HK-2 (cell line): ENCODE results near the gene HYLS1.

Experiments used
- DNase-seq: peaks from one replicate; pipeline ENCODE4 v3.0.0-alpha.2; 2018; ENCODE audit not compliant: unreplicated experiment

HYLS1 gene

DNA sequence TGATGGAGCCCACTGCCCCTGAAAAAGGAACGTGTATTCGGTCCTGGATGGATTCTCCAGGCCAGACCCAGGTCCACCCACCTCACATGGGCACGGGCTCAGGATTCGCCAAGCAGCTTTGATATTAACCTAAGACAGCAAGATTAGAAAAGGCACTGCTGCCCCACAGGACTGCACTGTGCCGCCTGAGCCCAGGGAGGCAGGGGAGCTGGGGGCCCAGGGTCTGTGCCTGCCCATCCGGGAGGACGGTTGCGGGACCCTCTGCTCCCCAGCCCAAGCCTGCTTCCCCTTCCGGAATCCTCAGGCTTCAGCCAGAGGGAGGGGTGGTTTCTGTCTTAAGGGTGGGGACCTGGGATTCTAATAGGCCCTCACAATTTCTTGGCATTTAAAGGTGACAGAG is 44.8 kb downstream of the HYLS1 start:
- no peak for DNase-seq

DNA sequence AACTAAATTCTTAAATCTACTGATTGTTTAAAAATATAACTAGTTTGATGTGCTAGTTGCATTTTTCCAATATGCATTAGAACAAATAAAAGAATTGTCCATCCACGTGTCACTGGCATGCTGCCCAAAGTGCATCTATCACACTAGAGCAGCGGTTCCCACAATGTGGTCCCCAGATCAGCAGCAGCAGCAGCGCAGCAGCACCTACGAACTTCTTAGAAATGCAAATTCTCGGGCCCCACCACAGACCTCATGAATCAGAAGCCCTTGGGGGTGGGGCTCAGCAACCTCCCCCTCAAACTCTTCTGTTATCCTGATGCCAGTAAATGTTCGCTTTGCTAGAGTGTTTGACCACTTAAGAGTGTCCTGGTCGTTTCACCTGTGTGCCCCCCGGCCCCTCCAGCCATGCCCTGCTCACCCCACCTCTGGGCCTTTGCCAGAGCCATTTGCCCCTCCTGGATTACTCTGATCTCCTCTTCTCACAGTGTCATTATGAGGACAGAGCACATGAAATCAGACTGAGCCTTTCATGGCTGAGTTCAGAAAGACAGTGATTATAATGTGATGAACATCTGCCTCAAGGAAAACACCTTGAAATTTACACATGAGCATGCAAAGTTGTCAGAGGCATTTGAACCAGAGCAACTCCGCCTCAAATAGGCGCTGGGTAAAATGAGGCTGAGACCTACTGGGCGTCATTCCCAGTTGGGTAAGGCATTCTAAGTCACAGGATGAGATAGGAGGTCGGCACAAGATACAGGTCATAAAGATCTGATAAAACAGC is 45.8 kb downstream of the HYLS1 start:
- no peak for DNase-seq

DNA sequence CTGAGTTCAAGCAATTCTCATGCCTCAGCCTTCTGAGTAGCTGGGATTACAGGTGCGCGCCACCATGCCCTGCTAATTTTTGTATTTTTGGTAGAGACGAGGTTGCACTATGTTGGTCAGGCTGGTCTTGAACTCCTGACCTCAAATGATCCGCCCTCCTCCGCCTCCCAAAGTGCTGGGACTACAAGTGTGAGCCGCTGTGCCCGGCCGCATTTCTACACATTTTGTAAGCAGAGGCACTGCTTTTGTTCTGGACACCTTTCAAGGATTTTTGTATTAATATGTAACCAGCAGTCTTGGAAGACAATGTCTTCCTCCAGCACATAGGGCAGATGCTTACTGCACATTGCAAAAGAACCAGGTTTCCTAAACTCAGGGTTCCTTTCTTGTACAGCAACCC is 47.0 kb downstream of the HYLS1 start:
- no peak for DNase-seq

GRCh38 chr11:125935056-125935455 is 47.6 kb downstream of the HYLS1 start:
- DNase-seq, result no peak

- DNase-seq, result no peak
Observed at GRCh38 chr11:125935618-125936199, 48.2 kb downstream of the HYLS1 start.

- DNase-seq, result no peak
Observed at GRCh38 chr11:125938418-125938817, 51.0 kb downstream of the HYLS1 start.

GRCh38 chr11:125939081-125939521 is 51.6 kb downstream of the HYLS1 start:
- no peak for DNase-seq

GRCh38 chr11:125940145-125940544 is 52.7 kb downstream of the HYLS1 start:
- DNase-seq, result no peak

DNA sequence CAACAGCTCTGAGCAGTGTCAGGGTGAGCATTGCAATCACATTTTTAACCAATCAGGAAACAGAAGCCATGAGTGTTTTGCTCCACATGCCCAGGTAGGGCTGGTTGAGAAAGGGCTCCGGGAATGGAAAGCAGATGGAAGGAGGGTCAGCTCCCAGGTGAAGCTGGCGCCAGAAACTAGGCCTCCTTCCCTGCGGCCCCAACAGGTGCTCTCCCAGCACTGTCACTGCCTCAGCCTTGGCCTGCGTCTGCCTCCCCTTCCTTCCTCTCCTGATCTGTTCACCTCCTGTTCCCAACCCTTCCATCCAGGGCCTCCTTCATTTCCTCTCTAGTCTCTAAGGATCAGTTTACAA is 53.8 kb downstream of the HYLS1 start:
- no peak for DNase-seq

DNA sequence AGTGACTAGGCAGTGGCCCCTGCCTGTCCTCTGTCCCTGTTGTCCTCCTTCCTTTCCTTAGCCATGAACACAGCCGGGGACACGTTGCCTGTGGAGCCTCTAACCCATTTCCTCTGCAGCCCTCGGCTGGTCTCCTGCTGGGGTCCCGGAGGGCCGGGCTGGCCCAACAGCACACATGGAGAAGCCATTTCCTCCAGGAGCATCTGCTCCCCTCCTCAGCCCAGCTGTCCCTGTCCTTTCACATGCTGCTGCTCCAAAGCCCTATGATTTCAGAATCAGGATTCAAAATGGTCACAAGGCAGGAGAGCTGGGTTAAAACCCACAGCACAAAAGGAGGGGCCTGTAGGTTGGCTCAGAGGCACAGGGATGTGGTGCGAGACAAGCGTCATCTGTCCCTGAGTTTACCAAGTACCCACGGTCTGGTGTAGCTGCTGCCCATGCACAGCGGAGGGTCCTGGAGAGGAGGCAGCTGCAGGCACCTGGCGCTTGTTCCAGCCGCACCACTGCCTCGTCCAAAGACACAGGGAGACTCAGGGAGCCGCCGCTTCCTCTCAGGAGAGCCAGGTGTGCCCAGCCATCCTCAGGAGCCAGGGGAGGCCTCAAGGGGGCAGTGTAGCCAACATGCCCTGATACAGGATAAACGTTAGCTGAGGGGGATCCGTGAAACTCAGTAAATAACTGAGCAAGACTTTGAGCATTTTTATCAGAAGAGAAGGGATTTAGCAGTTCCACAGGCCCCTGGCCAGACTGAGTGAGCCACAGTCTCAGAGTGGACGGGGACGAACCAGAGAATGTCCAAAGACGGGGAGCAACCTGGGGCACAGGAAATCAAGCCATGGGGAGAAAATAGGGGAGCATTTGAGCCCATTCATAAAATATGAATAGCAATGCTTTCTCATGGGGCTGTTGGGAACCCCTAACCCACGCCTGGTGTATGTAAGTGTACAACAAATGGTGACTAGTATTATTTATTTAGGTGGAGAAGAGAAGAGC is 54.4 kb downstream of the HYLS1 start:
- DNase-seq, result peak; percentile 13

GRCh38 chr11:125942771-125943428 is 55.4 kb downstream of the HYLS1 start:
- no peak for DNase-seq

- DNase-seq, result no peak
Observed at GRCh38 chr11:125943661-125944349, 56.3 kb downstream of the HYLS1 start.

DNA sequence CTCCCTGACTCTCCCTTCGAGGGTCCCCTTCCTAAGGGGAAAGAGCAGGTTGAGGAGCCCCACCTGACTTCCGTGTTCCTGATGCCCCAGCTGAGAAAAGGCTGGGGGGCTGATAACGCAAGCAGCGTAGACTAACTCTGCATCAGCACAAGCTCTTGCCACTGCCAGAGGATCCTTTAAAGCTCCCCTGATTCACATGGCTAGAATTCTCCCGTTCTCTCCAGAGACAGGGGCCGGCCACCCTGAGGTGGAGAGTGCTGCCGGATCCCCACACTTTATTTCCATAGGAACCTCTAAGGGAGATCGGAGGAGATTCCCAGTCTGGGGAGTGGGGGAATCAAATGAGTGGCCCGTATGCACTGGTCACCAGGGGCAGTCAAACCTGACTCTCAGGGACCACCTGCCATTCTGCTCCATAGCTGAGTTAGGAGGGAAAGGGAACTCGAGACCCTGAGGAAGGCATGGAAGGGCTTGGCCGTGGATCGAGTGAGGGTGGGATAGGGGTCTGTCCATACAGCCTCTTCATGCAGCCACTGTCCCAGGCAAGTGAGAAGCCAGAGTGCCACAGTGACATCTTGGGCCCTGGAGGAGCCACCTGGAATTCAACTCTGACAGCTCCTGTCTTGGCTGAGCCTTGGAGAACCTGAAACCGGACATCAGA is 57.0 kb downstream of the HYLS1 start:
- no peak for DNase-seq

DNA sequence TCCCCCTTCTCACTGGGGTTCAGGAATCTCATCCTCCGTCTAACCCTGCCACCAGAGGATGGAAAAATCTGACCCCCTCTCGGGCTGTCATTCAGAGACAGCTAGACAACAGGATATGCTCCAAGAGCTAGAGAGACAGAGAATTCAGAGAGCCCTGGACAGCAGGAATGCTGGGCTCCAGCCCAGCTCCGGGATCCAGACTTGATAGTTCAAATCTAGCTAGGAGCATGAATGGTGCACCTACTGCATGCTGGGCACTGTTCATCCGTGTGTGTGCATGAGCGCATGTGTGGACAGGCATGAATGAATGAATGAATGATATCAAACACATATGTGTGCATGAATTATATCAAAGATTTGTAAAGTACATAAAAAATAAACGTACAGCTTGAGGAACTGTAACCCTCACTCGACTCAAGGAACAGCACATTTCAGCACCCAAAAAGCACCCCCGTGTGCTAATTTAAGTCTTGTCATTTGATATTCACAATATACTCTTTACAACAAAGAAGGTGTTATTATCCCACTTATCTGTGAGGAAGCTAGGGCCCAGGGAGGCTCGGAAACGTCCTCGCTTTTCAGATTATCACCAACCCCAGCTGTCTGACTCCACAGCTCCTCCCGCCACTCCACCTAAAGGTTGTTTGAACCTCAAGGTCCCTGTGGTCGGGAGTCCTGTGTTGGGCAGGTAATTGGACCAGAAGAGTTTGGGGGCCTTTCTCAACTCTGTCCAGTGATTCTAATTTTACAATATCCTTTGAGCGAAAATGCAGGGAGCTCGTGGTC is 57.7 kb downstream of the HYLS1 start:
- no peak for DNase-seq

DNA sequence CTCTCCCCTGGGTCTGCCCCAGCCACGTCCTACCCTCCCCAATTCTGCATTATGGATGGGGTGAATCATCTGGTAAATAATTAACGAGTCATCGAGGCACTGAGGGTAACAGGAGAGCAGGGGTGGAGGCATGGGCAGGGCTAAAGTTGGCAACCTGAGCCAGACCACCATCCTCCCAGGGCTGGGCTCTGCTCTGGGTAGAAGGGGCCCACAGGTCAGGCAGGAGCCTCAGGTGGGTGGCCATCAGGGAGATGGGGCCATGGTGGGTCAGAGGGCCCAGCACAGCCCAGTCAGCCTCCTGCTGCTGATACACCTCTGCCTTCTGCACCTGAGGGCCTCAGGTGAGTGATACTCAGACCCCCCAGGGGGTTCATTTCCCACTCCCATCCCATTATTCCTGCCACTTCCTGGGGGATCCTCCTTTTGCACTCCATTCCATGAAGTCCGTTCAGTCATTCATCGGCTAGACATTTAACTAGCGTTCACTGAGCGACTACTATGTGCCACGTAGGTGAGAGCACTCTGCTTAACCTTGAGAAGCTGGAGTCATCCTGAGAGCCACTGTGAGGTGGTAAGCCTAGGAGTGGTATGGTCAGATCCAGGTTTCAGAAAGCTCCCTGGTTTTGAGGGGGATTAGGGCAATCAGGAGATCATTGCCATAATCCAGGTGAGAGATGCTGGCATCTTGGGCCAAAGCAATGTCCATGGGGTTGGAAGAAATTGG is 58.5 kb downstream of the HYLS1 start, which contains the start of gene VSIG10L2:
Gene VSIG10L2 (plus strand): TSS at position 248 of the 724 bp plus-strand sequence. CDS start 12 bp downstream, at position 260.
- DNase-seq, result no peak

DNA sequence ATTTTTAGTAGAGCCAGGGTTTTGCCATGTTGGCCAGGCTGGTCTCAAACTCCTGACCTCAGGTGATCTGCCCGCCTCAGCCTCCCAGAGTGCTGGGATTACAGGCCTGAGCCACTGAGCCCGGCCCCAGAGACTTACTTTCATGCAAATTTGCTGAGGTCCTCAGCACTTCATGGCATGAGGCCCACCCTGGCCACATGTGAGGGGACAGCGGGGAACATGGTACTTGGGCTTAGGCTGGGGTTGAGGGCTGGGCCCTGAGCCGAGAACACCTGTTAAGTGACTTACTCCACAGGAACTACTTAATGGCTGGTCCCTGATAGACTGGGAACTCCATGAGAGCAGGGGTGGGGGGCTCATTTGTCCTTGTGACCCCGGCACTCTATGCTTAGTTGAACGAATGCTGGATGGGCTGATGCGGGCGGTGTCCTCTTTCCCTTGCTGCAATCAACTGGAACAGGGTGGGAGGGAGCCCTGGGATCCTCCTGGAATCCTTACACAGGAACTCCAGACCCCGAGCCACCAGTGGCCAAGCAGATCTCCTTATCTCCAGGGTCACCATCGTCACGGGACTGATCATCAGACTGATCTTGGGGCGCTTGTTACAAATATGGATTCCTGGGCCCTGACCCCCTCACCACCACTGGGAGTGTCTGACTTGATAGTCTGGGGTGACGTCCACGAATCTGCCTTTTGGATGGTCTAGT is 59.4 kb downstream of the HYLS1 start:
- no peak for DNase-seq

- no peak for DNase-seq
Observed at GRCh38 chr11:125947419-125948277, 60.2 kb downstream of the HYLS1 start.
